ENCODE data around the gene BOD1L1.

Gene BOD1L1

GRCh38 chr4:13627606-13628311, at the start of gene BOD1L1:
Gene BOD1L1 (minus strand): TSS chr4:13627725. CDS start chr4:13627587, 138 bp downstream.
- DNase-seq (ENCODE audit: low read depth in 2 of 2): peak; percentile 50 to 64

- DNase-seq (ENCODE audit: low read depth in 2 of 2): no peak
Measured at GRCh38 chr4:13674971-13675370, 47.4 kb upstream of the BOD1L1 start.

- no peak for DNase-seq (ENCODE audit: low read depth in 2 of 2)
Measured at GRCh38 chr4:13673167-13673566, 45.6 kb upstream of the BOD1L1 start.

- DNase-seq (ENCODE audit: low read depth in 2 of 2): no peak
Measured at GRCh38 chr4:13670456-13671160, 43.1 kb upstream of the BOD1L1 start.

- no peak for DNase-seq (ENCODE audit: low read depth in 2 of 2)
Measured at GRCh38 chr4:13665701-13666660, 38.5 kb upstream of the BOD1L1 start.

- DNase-seq (ENCODE audit: low read depth in 2 of 2): no peak
Measured at GRCh38 chr4:13659341-13660070, 32.0 kb upstream of the BOD1L1 start.

GRCh38 chr4:13656569-13657405, 29.3 kb upstream of the BOD1L1 start:
- DNase-seq (ENCODE audit: low read depth in 2 of 2): peak; percentile 38 to 50

GRCh38 chr4:13654162-13654797, 26.8 kb upstream of the BOD1L1 start:
- peak; percentile 53 to 57 for DNase-seq (ENCODE audit: low read depth in 2 of 2)

GRCh38 chr4:13653766-13654161, 26.2 kb upstream of the BOD1L1 start:
- no peak for DNase-seq (ENCODE audit: low read depth in 2 of 2)

GRCh38 chr4:13647031-13647430, 19.5 kb upstream of the BOD1L1 start:
- no peak for DNase-seq (ENCODE audit: low read depth in 2 of 2)

GRCh38 chr4:13645075-13645474, 17.6 kb upstream of the BOD1L1 start:
- no peak for DNase-seq (ENCODE audit: low read depth in 2 of 2)

GRCh38 chr4:13642170-13642950, 14.8 kb upstream of the BOD1L1 start:
- no peak for DNase-seq (ENCODE audit: low read depth in 2 of 2)

- no peak for DNase-seq (ENCODE audit: low read depth in 2 of 2)
Measured at GRCh38 chr4:13641084-13641483, 13.6 kb upstream of the BOD1L1 start.

- DNase-seq (ENCODE audit: low read depth in 2 of 2): no peak
Measured at GRCh38 chr4:13640149-13640940, 12.8 kb upstream of the BOD1L1 start.

GRCh38 chr4:13635286-13635799, 7.8 kb upstream of the BOD1L1 start:
- DNase-seq (ENCODE audit: low read depth in 2 of 2): no peak

- DNase-seq (ENCODE audit: low read depth in 2 of 2): no peak
Measured at GRCh38 chr4:13633671-13634070, 6.1 kb upstream of the BOD1L1 start.

- peak in 1 of 2 donors; percentile 1 for DNase-seq (ENCODE audit: low read depth in 2 of 2)
Measured at GRCh38 chr4:13627178-13627605, 333 bp downstream of the BOD1L1 start.

All from activated CD8-positive, alpha-beta memory T cell treated with anti-CD3 and anti-CD28 coated beads for 4 hours (primary cell).